Keratinocyte (primary cell): ENCODE measurements around the gene CLEC17A.

ENCODE experiments used
- EZH2 ChIP-seq: IDR thresholded peaks from one replicate; pipeline ENCODE4 v1.6.1; 2012; ENCODE audit warnings: inconsistent platforms, mild to moderate bottlenecking, low read length, moderate library complexity
- TF ChIP-seq, protein P1 (sequence below), 3 experiments: IDR thresholded peaks in 1 of 3; conservative IDR thresholded peaks in 1 of 3; optimal IDR thresholded peaks in 1 of 3; 2 replicates in 2 of 3; 3 replicates in 1 of 3; pipeline versions ENCODE3 to v1.5.1; 2011; ENCODE audit warnings: low read length in 3 of 3, mild to moderate bottlenecking in 3 of 3, moderate library complexity in 2 of 3, control low read depth in 1 of 3, inconsistent platforms in 1 of 3; ENCODE audit not compliant: insufficient read depth in 2 of 3; ENCODE audit errors: extremely low read depth in 1 of 3

GRCh38 chr19:14566712-14567077, 16.2 kb upstream of the CLEC17A start:
- TF ChIP-seq, protein P1, sequence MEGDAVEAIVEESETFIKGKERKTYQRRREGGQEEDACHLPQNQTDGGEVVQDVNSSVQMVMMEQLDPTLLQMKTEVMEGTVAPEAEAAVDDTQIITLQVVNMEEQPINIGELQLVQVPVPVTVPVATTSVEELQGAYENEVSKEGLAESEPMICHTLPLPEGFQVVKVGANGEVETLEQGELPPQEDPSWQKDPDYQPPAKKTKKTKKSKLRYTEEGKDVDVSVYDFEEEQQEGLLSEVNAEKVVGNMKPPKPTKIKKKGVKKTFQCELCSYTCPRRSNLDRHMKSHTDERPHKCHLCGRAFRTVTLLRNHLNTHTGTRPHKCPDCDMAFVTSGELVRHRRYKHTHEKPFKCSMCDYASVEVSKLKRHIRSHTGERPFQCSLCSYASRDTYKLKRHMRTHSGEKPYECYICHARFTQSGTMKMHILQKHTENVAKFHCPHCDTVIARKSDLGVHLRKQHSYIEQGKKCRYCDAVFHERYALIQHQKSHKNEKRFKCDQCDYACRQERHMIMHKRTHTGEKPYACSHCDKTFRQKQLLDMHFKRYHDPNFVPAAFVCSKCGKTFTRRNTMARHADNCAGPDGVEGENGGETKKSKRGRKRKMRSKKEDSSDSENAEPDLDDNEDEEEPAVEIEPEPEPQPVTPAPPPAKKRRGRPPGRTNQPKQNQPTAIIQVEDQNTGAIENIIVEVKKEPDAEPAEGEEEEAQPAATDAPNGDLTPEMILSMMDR (optimal IDR thresholded peaks at IDR 0.05 in 1 of 3, IDR thresholded peaks at IDR 0.05 in 1 of 3, conservative IDR thresholded peaks at IDR 0.05 in 1 of 3; ENCODE audit: extremely low read depth in 1 of 3, insufficient read depth in 2 of 3, low read length in 3 of 3): no peak
- no peak for TF ChIP-seq EZH2
